ENCODE data around the gene HBEGF.
A peak's percentile ranks its signal among the peaks of the same experiment; 100 is the strongest.

GRCh38 chr5:140357726-140358093 is 11.3 kb upstream of the HBEGF start:
- TF ChIP-seq POLR2A (IDR thresholded peaks at IDR 0.05) (no peak), CTCF (IDR thresholded peaks at IDR 0.05) (peak; percentile 79 to 95 (median 88))
